Vagina (tissue), 2 donors: ENCODE data around the gene ZGPAT.

Experiments
- CTCF ChIP-seq, 3 experiments: fragments of 450-650 bp in 2 of 3; fragments of 200-600 bp in 1 of 3; sonication (generic) in 1 of 3; IDR thresholded peaks; one replicate each; pipeline ENCODE4 v1.5.1; 2017 to 2019; ENCODE audit warnings: antibody characterized with exemption in 3 of 3, mild to moderate bottlenecking in 2 of 3, moderate library complexity in 2 of 3
- POLR2A ChIP-seq, 2 donors: fragments of 450-650 bp; IDR thresholded peaks; one replicate each; pipeline ENCODE4 v1.6.1; 2017; ENCODE audit warnings: antibody characterized with exemption in 2 of 2, mild to moderate bottlenecking in 2 of 2, moderate library complexity in 2 of 2
- POLR2AphosphoS5 ChIP-seq, 2 donors: sonication (generic); formaldehyde crosslinking; IDR thresholded peaks; one replicate each; pipeline ENCODE4 v1.9.0; 2017; ENCODE audit warnings: antibody characterized with exemption in 2 of 2, mild to moderate bottlenecking in 2 of 2, low read depth in 1 of 2; ENCODE audit not compliant: insufficient read depth in 1 of 2

- TF ChIP-seq CTCF (IDR thresholded peaks at IDR 0.05) (no peak), POLR2AphosphoS5 (IDR thresholded peaks at IDR 0.05; ENCODE audit: insufficient read depth in 1 of 2, low read depth in 1 of 2) (no peak), POLR2A (IDR thresholded peaks at IDR 0.05) (no peak)
Observed at GRCh38 chr20:63781181-63781580, 73.3 kb downstream of the ZGPAT start.
